ENCODE data around the gene CDKN2AIP.

DNA sequence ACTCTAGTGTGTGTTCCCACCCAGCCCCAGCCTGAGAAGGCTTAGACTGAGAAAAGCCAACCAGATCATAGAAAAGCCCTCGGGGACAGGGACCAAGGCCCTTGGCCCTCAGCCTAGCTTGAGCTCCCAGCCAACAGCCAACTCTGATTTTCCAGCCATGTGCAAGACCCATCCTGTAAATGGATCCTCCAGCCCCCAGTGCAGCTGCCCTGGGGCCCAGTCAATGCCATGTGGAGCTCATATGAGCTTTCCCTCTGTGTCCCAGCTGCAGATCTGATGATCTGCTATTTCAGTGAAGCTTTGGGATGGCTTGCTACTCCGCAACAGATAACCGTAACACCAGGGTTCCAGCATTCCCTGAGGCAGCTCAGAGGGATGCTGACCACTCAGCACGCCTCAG is 40.5 kb upstream of the CDKN2AIP start:
- no peak for TF ChIP-seq EP300 (IDR thresholded peaks at IDR 0.05)
- TF ChIP-seq, protein P1, sequence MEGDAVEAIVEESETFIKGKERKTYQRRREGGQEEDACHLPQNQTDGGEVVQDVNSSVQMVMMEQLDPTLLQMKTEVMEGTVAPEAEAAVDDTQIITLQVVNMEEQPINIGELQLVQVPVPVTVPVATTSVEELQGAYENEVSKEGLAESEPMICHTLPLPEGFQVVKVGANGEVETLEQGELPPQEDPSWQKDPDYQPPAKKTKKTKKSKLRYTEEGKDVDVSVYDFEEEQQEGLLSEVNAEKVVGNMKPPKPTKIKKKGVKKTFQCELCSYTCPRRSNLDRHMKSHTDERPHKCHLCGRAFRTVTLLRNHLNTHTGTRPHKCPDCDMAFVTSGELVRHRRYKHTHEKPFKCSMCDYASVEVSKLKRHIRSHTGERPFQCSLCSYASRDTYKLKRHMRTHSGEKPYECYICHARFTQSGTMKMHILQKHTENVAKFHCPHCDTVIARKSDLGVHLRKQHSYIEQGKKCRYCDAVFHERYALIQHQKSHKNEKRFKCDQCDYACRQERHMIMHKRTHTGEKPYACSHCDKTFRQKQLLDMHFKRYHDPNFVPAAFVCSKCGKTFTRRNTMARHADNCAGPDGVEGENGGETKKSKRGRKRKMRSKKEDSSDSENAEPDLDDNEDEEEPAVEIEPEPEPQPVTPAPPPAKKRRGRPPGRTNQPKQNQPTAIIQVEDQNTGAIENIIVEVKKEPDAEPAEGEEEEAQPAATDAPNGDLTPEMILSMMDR (IDR thresholded peaks at IDR 0.05) = no peak

Measured in stomach (tissue), 4 donors.